ENCODE measurements around the gene GLT8D1.

DNA sequence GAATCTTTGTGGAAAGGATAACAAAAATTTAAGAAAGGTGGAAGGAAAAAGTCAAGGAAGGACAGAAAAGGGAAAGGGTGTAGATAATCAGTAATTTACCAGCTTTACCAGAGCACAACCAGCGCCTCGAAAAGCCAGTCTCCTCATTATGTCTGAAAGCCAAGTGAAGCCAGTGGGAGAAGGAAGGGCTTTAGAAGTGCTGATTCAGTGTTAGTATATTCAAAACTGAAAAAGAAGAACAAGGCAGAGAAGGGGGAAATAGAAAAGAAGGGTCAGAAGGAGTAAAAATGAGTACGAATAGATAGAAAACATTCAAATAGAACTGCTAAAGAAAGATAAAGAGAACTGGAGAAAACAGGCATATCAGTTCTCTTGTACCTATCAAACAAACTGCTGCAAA, 24.0 kb downstream of the GLT8D1 start:
- TF ChIP-seq CTCF (IDR thresholded peaks at IDR 0.05; ENCODE audit: insufficient read depth, low read length, poor library complexity, severe bottlenecking) = no peak
- TF ChIP-seq EZH2phosphoT487 (conservative IDR thresholded peaks at IDR 0.05; ENCODE audit: low read length) = no peak

Measured in SU-DHL-6 (cell line).